ENCODE measurements around the gene MMP24OS.

DNA sequence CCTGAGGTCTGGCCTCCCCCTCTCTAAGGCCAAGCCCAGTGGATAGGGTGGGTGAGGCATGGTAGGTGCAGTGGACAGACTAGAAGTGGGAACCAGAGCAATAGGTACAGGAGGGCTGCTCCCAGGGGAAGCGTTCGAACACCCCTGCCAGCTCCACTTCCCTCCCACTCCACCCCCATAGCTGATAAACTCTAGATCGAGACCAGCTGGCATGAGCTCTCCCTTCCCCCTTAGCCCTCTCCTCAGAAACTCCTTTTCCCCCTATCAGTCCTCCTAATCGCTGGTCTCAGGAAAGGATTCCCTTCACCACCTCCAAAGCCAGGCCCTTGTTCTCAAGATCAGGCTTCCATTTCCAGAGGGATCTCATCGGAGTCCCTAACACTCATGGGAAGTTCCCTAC, 20.3 kb upstream of the MMP24OS start:
- TF ChIP-seq SUZ12 (IDR thresholded peaks at IDR 0.05; ENCODE audit: extremely low read depth, insufficient read depth, insufficient read length): no peak
- no peak for TF ChIP-seq ZNF274 (IDR thresholded peaks at IDR 0.05; ENCODE audit: low read depth, low read length)

Data from NT2/D1 (cell line).